Osteoblast (primary cell): ENCODE measurements around the gene NAA25. TPM values are rescaled to one million over a fixed set of nuclear protein-coding genes. Genes with fewer than 3 reads are reported as not detected.
"Not testable (repeated sequence)": the region's sequence is repeated elsewhere in the genome, so short reads cannot be mapped to it uniquely, and the experiment has no call there.

ENCODE experiments used
- DNase-seq: peaks from one replicate; pipeline ENCODE4 v3.0.0; 2011; ENCODE audit warnings: low spot score, mixed read lengths; ENCODE audit not compliant: insufficient read length; ENCODE audit errors: missing footprints
- H2AFZ ChIP-seq: 2 replicates; pipeline ENCODE4 v1.6.0; 2011; ENCODE audit warnings: mild to moderate bottlenecking, low read length
- H3K27ac ChIP-seq: 2 replicates; pipeline ENCODE4 v1.5.1; 2011; ENCODE audit warnings: mild to moderate bottlenecking, low read depth, low read length, moderate library complexity
- H3K27me3 ChIP-seq: 2 replicates; pipeline ENCODE4 v1.6.0; 2012; ENCODE audit warnings: mild to moderate bottlenecking, control low read depth, inconsistent platforms, low read length, moderate library complexity; ENCODE audit not compliant: insufficient read depth
- H3K36me3 ChIP-seq: 2 replicates; pipeline ENCODE4 v1.5.1; 2011; ENCODE audit warnings: mild to moderate bottlenecking, low read length, control low read depth, moderate library complexity; ENCODE audit not compliant: insufficient read depth
- H3K4me1 ChIP-seq: 2 replicates; pipeline ENCODE4 v1.5.1; 2011; ENCODE audit warnings: mild to moderate bottlenecking, low read length, control low read depth, moderate library complexity; ENCODE audit not compliant: insufficient read depth
- H3K4me2 ChIP-seq: 2 replicates; pipeline ENCODE4 v1.6.0; 2011; ENCODE audit warnings: mild to moderate bottlenecking, low read length; ENCODE audit not compliant: insufficient read depth
- H3K4me3 ChIP-seq: fragments of 200-600 bp; sonication (generic); 3 replicates; pipeline ENCODE4 v1.5.1; 2012; ENCODE audit warnings: mild to moderate bottlenecking, low read length, inconsistent platforms; ENCODE audit not compliant: insufficient read depth
- H3K79me2 ChIP-seq: 2 replicates; pipeline ENCODE4 v1.6.0; 2012; ENCODE audit warnings: mild to moderate bottlenecking, low read length, control low read depth, inconsistent platforms; ENCODE audit not compliant: insufficient read depth
- H3K9me3 ChIP-seq: 2 replicates; pipeline ENCODE4 v1.5.1; 2011; ENCODE audit warnings: low read depth, low read length, control low read depth
- H4K20me1 ChIP-seq: 2 replicates; pipeline ENCODE4 v1.6.0; 2012; ENCODE audit warnings: mild to moderate bottlenecking, low read length, control low read depth; ENCODE audit not compliant: insufficient read depth
- total RNA-seq: library from RNA; depleted of rRNA; stranded (reverse); fragments of >200 nt; gene quantifications from 2 replicates; pipeline ENCODE4 v1.2.3, GENCODE V29; 2012
- TF ChIP-seq, protein P1 (sequence below): IDR thresholded peaks from 2 replicates; pipeline ENCODE4 v1.5.1; 2011; ENCODE audit warnings: mild to moderate bottlenecking, low read depth, low read length, moderate library complexity; ENCODE audit errors: extremely low read depth

Gene NAA25
- total RNA-seq, 1 donor: 20.6 TPM

DNA sequence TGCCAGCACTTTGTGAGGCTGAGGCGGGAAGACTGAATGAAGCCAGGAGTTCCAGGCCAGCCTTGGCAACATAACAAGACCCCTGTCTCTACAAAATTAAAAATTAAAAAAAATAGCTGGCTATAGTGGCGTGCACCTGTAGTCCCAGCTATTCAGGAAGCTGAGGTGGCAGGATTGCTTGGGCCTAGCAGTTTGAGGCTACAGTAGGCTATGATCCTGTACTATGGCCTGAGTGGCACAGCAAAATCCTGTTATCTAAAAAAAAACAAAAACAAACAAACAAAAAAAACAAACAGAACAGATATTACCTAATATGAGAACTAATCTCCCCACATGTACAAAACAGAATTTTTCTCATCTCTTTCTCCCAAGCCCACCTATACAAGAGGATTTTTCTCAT, 111.3 kb downstream of the NAA25 start:
- H3K27ac ChIP-seq: no peak overlapping the region
- DNase-seq: no peak
- no peaks in the 10 kb centered on the region for H3K9me3 ChIP-seq
- H3K4me2 ChIP-seq: no peak overlapping the region
- no peaks in the 10 kb centered on the region for H3K36me3 ChIP-seq
- no peak overlapping the region for H3K4me3 ChIP-seq
- no peaks in the 10 kb centered on the region for H3K27me3 ChIP-seq
- H2AFZ ChIP-seq: no peak overlapping the region
- no peaks in the 10 kb centered on the region for H3K79me2 ChIP-seq
- peaks cover 11% of the 10 kb centered on the region for H3K4me1 ChIP-seq
- TF ChIP-seq, protein P1, sequence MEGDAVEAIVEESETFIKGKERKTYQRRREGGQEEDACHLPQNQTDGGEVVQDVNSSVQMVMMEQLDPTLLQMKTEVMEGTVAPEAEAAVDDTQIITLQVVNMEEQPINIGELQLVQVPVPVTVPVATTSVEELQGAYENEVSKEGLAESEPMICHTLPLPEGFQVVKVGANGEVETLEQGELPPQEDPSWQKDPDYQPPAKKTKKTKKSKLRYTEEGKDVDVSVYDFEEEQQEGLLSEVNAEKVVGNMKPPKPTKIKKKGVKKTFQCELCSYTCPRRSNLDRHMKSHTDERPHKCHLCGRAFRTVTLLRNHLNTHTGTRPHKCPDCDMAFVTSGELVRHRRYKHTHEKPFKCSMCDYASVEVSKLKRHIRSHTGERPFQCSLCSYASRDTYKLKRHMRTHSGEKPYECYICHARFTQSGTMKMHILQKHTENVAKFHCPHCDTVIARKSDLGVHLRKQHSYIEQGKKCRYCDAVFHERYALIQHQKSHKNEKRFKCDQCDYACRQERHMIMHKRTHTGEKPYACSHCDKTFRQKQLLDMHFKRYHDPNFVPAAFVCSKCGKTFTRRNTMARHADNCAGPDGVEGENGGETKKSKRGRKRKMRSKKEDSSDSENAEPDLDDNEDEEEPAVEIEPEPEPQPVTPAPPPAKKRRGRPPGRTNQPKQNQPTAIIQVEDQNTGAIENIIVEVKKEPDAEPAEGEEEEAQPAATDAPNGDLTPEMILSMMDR: no peak
- no peaks in the 10 kb centered on the region for H4K20me1 ChIP-seq

DNA sequence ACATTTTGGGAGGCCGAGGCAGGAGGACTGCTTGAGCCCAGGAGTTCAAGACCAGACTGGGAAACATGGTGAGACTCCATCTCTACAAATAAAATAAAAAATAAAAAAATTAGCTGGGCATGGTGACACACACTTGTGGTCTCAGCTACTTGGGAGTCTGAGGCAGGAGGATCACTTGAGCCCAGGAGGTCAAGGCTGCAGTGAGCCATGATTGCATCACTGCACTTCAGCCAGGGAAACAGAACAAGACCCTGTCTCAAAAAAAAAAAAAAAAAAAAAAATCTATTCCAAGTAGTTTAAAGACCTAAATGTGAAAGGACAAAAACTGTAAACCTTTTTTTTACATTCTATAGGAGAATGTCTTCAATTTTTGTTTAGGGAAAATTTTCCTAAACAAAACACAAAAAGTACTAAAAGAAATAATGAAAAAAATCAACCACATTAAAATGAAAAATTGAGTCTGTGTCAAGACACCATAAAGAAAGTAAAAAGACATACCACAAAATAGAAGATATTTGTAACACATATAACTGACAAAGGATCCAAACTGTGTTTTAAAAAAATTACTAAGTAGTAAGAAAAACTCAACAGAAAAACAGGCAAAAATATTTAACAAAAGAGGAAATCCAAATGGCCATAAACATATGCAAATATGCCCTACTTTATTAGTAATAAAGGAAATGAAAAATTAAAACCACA, 112.7 kb downstream of the NAA25 start:
- H4K20me1 ChIP-seq: no peaks in the 10 kb centered on the region
- H3K4me3 ChIP-seq: no peak overlapping the region
- no peaks in the 10 kb centered on the region for H3K27me3 ChIP-seq
- no peaks in the 10 kb centered on the region for H3K9me3 ChIP-seq
- no peak overlapping the region for H3K27ac ChIP-seq
- TF ChIP-seq, protein P1: no peak
- no peak for DNase-seq
- H3K4me2 ChIP-seq: no peak overlapping the region
- H2AFZ ChIP-seq: no peak overlapping the region
- H3K79me2 ChIP-seq: no peaks in the 10 kb centered on the region
- H3K4me1 ChIP-seq: peaks cover 2% of the 10 kb centered on the region
- H3K36me3 ChIP-seq: no peaks in the 10 kb centered on the region

DNA sequence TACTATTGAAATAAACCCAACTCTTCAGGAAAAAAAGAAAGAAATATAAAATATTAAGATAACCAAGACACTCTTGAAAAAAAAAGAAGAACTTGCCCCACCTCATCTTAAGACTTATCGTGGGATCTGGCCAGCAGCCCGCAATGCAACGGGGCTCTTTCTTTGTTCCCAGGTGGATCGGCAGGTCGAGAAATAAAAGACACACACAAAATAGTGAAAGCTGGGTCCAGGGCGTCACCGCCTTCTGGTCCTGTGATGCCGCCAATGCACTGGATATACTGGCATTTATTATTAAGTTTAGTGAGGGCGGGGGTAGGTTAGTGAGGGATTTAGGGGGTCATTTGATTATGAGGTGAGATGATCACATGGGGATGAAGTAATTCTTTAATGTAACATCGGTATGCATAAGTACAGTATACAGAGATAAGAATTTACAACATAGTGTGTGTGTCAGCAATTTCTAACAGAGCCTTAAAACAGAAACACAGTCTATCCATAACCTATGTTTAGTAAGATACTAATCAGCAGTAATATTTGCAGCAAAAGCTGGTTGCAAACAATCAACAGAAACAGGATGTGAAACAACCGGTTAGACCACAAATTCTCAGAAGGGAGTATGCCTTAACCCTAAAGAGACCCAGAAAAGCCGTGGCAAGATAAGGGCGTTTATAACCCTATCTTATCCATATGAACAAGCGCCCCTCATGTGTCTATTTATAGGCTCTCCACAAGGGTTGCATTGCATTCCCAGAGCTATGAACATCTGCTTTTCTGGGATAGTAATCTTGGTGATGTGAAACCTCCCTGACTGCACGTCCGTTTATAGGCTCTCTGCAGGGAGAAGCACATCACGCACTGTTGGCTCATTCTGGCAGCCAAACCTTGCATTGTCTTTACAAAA, 114.1 kb downstream of the NAA25 start:
- not testable (repeated sequence) for H3K4me1 ChIP-seq, H3K27ac ChIP-seq, H3K27me3 ChIP-seq, DNase-seq, H3K79me2 ChIP-seq, H3K9me3 ChIP-seq, H4K20me1 ChIP-seq, H3K4me2 ChIP-seq, H2AFZ ChIP-seq, H3K4me3 ChIP-seq, H3K36me3 ChIP-seq

DNA sequence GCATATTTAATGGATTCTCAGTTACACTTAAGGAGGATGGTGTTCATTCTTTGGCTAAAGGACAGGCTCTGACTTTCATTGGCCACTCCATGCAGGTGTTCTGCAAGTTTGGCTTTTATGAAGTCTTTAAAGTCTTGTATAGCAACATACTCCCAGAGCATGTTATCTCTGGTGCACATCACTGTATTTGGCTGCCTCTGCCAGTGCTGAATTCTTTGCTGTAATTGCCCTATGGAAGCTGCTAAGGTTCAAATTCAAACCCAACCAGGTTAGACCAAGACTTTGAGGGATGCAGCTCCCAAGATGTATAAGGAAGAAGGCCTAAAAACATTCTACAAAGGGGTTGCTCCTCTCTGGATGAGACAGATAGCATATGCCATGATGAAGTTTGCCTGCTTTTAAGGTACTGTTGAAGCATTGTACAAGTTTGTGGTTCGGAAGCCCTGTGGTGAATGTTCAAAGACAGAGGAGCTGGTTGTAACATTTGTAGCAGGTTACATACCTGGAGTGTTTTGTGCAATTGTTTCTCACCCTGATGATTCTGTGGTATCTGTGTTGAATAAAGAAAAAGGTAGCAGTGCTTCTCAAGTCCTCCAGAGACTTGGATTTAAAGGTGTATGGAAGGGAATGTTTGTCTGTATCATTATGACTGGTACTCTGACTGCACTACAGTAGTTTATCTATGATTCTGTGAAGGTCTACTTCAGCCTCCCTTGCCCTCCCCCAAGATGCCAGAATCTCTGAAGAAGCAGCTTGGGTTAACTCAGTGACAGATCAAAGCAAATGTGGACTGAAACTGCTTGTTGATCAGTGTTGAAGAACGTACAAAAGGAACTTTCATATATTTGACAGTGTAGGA, 115.1 kb downstream of the NAA25 start:
- H3K27me3 ChIP-seq: no peaks in the 10 kb centered on the region
- no peak for DNase-seq
- H3K36me3 ChIP-seq: no peaks in the 10 kb centered on the region
- no peaks in the 10 kb centered on the region for H3K79me2 ChIP-seq
- no peak overlapping the region for H3K27ac ChIP-seq
- no peaks in the 10 kb centered on the region for H4K20me1 ChIP-seq
- TF ChIP-seq, protein P1: no peak
- H3K4me1 ChIP-seq: no peaks in the 10 kb centered on the region
- H3K4me2 ChIP-seq: no peak overlapping the region
- H2AFZ ChIP-seq: no peak overlapping the region
- H3K4me3 ChIP-seq: no peak overlapping the region
- no peaks in the 10 kb centered on the region for H3K9me3 ChIP-seq
